GM13976 (cell line): Measurements from ENCODE around the gene XDH.

Experiments used
- DNase-seq: peaks from one replicate; pipeline ENCODE4 v3.0.0; 2012; ENCODE audit warnings: low spot score
- in situ Hi-C: fragments of 300-500 bp; cut with MboI; formaldehyde crosslinking; loops from one replicate; pipeline ENCODE4 v1.12.0; 2022; ENCODE audit warnings: low sequenced_read_pairs, mixed read lengths, inconsistent platforms; ENCODE audit not compliant: unreplicated experiment
- TF ChIP-seq, protein P1 (sequence below): IDR thresholded peaks from 2 replicates; pipeline ENCODE4 v1.5.1; 2012; ENCODE audit warnings: borderline replicate concordance, mild to moderate bottlenecking; ENCODE audit not compliant: insufficient read depth; ENCODE audit errors: extremely low read depth, missing control alignments, control extremely low read depth

XDH gene

DNA sequence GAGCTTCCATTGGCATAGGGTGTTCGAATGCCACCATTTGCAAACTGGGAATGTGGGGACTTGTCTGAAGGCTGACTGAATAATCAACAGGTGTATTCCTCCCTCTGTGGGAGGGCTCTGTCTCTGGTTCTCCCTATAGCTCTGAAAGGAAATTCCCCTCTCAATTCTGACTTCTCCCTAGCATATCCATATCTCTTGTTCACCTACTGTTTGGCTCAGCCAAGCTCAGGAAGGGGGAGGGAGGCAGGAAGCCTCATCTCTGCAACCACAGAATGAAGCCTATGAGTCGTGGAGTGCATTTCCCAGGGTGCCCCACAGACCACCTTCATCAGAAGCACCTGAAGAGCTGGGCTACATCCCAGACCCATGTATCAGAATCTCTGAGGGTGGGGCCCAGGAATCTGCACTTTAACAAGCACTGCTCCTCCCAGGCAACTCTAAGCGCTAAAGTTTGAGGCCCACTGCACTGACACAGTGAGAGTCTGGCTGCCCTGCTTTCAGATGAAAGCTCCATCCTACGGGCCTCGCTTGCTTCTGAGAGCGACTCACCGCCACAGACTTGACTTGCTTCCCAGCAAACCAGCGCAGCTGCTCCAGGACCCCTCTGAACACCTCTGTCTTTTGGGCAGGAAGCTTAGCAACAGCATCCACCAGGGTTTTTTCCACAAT lies 32.0 kb downstream of the XDH start:
- TF ChIP-seq, protein P1, sequence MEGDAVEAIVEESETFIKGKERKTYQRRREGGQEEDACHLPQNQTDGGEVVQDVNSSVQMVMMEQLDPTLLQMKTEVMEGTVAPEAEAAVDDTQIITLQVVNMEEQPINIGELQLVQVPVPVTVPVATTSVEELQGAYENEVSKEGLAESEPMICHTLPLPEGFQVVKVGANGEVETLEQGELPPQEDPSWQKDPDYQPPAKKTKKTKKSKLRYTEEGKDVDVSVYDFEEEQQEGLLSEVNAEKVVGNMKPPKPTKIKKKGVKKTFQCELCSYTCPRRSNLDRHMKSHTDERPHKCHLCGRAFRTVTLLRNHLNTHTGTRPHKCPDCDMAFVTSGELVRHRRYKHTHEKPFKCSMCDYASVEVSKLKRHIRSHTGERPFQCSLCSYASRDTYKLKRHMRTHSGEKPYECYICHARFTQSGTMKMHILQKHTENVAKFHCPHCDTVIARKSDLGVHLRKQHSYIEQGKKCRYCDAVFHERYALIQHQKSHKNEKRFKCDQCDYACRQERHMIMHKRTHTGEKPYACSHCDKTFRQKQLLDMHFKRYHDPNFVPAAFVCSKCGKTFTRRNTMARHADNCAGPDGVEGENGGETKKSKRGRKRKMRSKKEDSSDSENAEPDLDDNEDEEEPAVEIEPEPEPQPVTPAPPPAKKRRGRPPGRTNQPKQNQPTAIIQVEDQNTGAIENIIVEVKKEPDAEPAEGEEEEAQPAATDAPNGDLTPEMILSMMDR: no peak
- no peak for DNase-seq
- in situ Hi-C loops: no loop called here

DNA sequence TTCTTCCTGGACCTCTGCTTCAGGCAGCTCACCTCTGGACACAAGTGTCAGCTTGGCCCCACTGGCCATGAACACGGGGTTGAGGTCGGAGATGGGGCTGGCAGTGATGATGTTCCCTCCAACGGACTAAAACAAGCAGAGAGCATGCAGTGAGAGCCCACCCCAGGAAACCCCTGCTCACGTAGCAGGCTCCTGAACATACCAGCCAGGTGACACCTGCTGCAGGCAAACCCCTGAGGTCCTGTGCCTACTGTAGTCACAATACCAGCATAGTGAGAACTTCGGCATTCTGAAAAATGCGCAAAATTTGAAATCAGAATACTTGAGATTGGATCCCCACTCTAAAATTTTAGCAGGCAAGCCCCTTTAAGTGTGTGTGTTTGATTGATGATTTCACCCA lies 32.9 kb downstream of the XDH start:
- no peak for DNase-seq
- TF ChIP-seq, protein P1: no peak
- in situ Hi-C loops: no loop called here

DNA sequence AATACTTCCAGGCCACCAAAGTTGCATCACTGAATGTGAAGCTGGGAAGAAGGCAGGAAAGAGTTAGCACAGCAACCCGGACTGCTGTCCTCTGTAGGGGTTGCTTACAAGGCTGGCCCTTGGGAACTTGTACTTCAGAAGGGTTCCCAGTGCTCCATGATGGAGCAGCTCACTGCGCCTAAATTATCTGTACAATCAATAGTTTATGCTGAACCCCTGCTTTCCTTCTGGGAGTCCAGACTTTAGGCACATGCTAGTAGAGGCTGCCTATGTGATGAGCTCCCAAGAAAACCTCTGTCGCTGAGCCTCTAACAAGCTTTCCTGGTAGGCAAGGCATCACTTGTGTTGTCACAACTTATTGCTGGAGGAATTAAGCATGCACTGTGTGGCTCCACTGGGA lies 34.3 kb downstream of the XDH start:
- in situ Hi-C loops: no loop called here
- TF ChIP-seq, protein P1: no peak
- DNase-seq: no peak

DNA sequence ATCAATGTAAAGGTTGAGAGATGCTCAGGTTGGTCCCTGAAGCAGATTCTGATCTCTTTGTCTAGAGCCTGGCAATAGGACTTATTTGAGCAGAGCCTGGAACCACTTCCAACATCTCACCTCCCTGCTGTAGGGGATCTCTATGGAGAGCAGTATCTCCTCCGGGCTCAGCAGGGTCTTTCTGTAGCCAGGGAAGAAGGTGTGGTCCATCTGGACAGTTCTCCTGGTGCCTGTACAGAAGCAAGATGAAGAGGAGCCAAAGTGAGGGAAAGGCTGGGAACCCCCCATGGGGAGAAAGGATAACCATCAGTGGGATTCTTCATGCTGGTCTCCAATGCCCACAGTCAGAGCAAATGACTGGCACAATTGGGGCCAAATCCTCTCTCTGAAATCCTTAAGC lies 34.8 kb downstream of the XDH start:
- no peak for DNase-seq
- TF ChIP-seq, protein P1: no peak
- in situ Hi-C loops: no loop called here

DNA sequence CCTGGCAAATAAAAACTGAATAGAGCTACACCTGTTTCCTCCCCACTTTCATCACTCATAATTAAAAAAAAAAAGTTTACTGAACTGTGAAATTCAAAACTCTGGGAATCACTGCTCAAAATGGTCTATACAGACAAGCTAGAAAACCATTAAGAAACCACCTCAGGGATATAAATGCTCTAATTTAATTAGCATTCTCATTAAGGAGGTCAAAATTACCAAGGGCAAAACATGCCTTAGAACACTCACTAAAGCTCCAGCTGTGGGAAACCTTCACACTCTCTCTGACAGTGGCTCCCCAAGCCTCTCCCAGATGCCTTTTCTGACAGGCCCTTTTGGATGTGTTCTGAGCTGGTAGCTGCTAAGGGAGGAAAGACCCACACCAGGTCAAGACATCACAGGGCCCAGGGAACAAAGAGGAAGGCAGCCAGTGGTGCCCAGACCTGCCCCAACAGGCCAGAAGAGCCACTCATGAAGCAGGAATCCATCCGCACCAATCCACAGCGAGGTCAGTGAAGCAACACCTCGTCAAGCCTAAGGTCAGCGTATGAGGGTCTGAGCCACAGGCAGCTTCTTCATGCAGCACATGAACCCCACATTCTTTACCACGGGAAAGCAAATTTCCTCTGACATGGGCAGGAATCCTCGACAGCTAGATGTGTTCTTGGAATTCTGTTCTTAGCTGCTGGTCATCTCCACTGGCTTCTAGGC lies 35.6 kb downstream of the XDH start:
- TF ChIP-seq, protein P1: no peak
- DNase-seq: no peak
- in situ Hi-C loops: no loop called here

DNA sequence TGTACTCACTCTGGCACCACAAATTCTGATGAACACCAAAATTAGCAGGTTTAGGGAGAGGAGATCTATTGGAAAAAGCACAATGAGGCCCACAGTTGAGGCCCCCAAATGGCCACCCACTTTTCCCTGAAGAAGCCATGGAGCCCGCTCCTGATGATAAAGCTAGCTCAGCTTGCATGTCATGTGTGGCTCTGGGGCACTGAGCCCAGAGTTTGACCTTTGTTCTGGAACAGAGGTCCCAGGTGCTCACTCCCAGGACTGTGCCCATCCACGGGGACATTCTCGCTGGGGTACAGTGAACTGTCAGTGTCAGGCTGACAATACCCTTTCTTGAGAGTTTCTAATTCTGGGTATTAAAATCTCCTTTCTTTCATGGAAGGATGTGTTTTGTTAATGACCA lies 36.2 kb downstream of the XDH start:
- in situ Hi-C loops: no loop called here
- TF ChIP-seq, protein P1: no peak
- DNase-seq: no peak
